HG02642 (cell line): ENCODE results near the gene MMD.
A peak's percentile ranks its signal among the peaks of the same experiment; 100 is the strongest.
"Not testable (repeated sequence)": the region's sequence is repeated elsewhere in the genome, so short reads cannot be mapped to it uniquely, and the experiment has no call there.

Experiments
- ATAC-seq: cut with Tn5 transposase; IDR thresholded peaks from one replicate; pipeline ENCODE4 v1.9.1; 2021; ENCODE audit warnings: mild to moderate bottlenecking; ENCODE audit not compliant: unreplicated experiment, poor library complexity

The MMD gene, protein sequence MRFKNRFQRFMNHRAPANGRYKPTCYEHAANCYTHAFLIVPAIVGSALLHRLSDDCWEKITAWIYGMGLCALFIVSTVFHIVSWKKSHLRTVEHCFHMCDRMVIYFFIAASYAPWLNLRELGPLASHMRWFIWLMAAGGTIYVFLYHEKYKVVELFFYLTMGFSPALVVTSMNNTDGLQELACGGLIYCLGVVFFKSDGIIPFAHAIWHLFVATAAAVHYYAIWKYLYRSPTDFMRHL

DNA sequence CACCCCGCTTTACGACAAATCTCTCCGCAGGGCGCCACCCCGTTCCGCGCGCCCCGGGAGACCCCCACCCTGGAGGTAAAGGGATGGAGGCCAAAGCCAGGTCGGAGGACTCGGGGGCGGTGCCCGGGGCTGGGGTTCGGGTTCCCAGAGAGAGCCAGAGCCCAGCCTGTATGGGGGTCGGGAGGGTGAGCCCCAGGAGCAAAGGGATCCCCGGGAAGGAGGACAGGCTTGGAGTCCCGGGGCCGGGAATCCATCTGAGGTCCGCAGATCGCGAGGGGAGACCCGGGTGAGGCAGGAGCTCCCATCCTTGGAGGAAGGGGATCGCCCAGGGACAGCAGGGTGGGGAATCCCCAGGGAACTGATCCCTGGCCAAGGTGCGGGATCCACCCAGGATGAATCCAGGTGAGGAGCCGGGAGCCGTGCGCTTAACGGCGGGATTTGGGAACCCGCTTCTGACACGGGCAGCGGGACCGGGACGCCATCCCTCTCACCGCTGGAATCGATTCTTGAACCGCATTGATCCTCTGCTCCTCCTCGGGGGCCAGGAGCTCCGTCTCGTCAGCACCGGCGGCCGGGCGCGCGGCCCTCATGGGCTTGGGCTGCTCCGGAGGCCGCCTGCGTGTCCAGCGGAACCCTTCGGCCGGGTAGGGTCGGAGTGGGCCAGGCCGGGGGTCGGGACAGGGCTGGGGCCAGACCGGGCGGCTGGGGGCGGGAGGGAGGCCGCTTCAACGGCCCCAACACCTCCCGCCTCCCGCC is at the start of gene MMD:
Gene MMD (minus strand): TSS at position 657 of the 756 bp plus-strand sequence. CDS start 140 bp downstream, at position 517.
- peak; percentile 18 for ATAC-seq

DNA sequence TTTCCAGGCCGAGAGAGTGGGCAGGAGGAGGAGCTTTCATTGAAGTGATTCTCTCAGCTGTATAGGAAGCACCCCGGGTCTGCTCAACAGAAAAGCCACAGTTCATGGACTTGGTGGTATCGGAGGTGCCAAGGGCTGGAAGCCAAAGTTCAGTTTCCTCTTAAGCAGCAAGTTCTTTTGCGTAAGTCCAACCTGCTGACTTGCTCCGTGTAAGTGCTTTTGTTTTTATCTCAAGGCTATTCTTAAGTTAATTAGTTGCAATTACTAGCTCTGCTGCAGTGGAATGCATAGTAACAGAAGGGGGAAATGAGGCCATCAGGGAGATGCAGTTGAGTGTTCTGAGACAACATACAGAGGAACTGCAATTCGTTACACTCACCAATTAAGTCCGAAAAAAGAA is 45.0 kb upstream of the MMD start:
- no peak for ATAC-seq

DNA sequence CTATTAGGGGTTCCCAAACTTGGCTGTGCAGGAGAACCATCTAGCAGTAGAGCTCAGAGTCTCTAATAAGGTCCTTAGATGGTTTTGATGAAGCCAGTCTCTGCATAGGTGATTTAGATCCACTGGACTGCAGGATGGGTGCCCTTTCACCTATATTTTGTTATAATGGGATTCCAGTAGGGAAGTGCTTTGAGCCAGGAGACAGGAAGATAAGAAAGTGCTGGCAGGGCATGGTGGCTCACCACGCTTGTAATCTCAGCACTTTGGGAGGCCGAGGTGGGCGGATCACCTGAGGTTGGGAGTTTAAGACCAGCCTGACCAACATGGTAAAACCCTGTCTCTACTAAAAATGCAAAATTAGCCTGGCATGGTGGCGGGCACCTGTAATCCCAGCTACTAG is 44.1 kb upstream of the MMD start:
- ATAC-seq, result not testable (repeated sequence)

DNA sequence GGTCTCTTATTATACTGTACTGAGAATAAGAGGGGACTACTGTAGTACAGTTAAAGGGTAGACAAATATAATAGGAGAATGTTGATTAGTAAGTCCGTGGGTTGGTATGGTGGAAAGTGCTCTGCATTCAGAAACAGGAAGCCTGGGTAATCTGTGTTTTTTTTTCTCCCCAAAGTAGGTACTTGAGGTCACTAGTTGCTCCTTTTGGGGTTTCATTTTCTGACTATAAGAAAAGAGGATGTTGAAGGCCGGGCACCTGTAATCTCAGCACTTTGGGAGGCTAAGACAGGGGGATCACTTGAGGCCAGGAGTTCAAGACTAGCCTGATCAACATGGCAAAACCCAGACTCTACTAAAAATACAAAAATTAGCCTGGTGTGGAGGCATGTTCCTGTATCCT is 42.0 kb upstream of the MMD start:
- ATAC-seq, result peak; percentile 72

DNA sequence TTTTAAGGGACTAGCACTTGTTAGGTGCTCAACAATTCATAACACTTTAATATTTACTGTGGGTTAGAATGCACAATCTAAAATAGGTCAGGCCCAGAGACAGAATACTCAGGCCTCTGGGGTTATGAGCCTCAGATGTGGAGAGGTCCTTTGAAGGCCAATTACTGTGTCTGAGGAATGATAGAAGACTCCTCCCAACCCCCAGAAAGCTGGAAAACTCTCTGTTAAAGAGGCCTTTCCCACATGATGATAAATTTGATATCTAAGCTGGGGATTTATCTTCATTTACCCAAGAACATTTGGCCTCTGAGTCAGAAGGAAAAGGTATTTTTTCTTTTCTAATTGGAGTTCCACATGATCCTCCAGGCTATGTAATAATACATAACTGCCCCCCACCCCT is 41.1 kb upstream of the MMD start:
- no peak for ATAC-seq

DNA sequence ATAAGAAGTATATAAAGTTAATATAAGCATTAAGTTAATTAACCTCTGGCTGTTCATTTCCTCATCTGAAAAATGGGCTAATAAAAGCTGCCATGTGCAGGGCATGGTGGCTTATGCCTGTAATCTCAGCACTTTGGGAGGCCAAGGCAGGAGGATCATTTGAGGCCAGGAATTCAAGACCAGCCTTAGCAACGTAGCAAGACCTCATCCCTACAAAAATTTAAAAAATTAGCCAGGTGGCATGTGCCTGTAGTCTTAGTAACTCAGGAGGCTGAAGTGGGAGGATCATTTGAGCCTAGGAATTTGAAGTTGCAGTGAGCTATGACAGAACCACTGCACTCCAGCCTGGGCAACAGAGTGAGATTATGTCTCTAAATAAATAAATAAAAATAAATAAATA is 40.6 kb upstream of the MMD start:
- no peak for ATAC-seq

DNA sequence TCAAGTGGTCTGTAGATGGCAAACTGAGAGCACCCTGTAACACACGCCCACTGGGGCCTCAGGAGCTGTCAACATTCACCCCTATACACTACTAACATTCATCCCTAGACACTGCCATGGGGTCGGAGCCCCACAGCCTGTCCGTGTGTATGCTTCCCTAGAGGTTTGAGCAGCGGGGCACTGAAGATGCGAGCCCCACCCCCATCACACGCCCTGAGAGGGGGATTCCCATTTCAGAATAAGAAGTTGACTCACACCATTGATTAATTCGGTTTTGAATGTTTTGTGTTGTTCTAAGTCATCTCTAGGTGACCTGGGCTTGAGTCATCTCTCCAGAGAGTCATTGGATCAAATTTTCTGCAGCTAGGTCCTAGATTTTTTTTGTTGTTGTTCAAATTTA is 37.3 kb upstream of the MMD start:
- ATAC-seq, result peak; percentile 55

DNA sequence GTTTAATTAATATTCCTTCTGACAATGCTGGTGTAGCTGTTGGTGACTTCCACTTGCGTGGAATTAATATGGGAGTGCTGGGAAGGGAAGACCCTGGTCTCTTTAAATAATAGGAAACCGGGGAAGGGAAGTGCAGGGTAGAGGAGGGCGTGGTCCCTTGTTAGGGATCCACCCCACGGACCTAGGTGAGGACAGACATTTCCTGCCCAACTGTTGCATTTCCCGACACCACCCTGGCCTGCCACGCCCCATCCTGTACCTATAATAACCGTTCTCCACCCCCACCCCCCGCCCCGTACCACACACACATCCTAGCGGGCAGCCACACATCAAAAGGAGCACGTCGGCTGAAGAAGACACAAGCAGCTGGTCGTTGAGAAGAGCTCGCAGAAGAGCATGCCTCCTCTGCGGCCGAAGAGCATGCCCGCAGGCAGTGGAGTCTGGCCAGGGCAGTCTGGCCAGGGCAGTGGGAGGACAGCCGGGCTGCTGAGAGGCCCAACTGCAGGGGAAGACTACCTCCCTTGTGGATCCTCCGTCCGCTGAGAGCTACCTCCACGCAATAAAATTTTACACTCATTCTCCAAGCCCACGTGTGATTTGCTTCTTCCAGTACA is 36.8 kb upstream of the MMD start:
- ATAC-seq, result peak; percentile 3

DNA sequence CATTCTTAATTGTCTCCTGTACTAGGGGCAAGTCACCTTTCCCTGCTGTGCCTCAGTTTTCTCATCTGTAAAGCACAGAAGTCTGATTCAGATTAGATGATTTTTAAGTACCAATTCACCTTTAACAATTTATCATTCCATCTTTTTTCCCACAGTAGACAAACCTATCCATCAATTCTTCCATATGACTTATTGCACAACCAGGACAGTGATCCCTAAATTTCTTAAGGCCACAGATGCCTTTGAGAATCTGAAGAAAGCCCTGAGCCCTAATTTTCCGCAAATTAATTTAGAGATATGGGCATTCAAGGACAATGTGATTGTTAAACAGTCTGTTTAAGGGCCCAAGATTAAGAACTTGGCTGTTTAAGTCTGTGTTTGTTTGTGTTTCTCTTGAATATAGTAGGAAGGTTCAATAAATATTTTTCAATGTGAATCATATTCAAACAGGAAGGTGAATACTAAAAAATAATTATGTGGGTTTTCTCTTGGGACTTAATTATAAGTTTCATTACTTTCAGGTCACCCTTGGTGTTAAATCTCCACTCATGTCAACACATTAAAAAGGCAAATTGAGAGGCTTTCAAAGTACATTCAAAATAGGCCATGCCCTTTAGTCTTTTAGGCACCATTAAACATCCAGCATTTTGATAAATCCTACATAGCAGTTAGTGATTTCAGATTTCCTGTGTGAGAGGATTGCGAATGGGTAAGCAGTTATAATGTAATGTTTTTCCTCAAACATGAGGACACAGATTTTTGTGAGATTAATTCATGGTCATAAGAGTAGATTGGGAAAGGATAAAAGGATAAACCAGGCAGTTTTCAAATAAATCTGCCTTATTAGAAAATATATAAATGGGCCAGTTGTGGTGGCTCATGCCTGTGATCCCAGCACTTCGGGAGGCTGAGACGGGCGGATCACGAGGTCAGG is 34.9 kb upstream of the MMD start:
- ATAC-seq, result no peak

DNA sequence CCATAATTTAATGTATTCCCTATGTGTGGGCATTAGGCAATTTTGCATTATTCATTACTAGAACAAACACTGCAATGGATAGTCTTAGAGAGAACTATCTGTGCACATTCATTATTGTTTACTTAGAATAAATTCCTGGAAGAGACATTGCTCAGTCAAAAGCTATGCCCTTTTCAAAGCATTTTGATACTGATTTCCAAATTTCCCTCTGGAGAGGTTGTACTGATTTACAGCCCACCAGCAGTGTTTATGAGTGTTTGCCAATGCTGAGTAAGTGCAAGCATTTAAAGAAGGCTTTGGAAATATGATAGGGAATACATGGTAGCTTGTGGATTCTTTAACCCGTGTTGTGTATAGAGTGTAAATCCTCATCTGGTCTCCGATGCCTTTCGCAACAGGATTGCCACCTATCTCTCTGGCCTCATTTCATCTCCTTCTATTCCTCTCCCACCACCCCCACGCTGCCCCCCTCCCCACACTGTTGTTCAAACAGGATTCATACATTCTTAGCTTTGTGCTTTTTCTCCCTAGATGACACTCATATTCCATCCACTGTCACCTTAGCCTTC is 33.4 kb upstream of the MMD start:
- no peak for ATAC-seq

DNA sequence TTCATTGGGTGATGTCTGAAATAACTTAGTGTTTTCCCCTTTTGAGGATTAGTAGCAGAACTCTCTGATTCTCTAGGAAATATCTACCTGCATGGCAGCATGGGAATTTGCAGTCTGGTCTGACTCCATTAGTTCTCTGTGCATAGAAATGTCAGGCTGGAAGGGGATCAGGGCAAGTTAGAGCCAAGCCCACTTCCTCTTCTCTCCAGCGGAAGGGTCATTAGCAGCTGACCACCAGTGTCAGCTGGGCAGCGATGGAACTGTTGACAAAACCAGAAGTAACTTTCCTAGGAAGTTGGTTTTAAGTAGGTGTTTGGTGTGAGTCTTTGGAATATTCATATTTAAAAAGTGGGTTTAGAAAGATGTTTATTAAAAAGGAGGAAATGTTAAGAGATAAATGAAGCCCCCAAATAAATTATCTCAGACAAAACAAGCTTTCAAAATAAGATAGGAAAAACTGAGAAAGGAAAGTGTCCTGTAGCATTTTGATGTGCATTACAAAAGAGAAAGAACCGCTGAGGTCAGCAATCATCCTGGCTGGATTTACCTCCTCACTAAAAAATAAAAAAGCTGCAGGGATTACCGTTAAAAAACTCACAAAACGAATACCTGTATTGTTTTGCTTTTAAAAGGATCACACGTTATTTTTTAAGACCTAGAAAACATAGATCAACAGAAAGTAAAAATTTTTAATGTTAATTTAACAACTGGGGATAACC is 32.4 kb upstream of the MMD start:
- ATAC-seq, result no peak

DNA sequence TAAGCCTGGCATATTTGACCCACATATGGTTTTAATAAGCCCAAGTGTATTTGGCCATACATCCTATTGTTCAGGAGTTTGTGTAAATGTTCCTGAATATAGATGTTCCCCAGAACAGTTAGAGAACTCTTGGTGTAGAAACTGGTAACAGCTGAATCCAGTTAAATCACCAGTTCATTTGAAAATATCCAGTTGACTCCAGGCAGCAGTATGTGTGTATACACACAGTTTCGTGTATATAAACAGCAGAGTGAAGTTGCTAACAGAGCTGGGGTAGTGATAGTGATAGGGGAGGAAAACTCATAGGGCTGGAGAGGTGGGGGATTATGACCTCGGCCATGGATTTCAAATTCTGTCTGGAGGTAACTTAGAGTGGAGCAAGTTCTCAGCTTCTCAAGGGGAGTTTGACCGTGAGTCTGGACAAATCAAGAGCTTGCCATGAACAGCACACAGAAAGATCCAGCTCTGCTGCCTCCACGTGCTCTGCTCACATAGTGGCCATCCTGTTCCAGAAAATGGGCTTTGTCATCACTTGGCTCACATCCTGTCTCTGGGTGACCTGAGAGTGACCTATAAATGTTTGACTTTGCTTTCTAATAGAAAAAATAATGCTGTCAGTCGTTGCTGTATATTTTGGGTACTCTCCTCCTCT is 30.6 kb upstream of the MMD start:
- ATAC-seq, result peak; percentile 55

DNA sequence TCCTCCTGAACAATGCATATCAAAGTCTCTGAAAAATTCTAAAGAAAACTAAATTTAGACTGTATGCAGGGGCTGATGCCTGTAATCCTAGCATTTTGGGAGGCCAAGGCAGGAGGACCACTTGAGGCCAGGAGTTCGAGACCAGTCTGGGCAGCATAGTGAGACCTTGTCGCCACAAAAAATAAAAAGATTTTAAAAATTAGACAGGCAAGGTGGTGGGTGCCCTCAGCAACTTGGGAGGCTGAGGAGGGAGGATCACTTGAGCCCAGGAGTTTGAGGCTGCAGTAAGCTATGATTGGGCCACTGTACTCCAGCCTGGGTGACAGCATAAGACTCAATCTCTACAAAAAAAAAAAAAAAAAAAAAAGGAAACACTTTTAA is 30.1 kb upstream of the MMD start:
- ATAC-seq, result no peak

DNA sequence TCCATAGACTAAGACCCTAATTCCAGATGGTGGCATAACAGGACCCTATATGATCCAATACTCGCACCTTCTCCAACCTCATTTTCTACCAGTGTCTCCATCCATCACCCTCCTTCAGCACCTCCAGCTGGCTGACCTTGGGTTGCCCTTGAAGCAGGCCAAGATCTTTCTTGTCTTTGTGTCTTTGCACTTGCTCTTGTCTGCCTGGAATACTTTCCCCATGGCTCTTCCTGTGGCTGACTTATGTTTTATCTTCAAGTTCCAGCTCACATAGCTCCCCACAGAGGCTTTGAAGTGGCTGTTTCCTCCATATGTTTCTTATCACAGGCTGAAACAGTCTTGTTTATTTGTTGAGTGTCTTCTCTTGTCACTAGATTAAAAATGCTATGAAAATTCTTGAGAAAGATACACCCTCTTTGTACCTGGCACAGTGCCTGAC is 29.6 kb upstream of the MMD start:
- ATAC-seq, result no peak

DNA sequence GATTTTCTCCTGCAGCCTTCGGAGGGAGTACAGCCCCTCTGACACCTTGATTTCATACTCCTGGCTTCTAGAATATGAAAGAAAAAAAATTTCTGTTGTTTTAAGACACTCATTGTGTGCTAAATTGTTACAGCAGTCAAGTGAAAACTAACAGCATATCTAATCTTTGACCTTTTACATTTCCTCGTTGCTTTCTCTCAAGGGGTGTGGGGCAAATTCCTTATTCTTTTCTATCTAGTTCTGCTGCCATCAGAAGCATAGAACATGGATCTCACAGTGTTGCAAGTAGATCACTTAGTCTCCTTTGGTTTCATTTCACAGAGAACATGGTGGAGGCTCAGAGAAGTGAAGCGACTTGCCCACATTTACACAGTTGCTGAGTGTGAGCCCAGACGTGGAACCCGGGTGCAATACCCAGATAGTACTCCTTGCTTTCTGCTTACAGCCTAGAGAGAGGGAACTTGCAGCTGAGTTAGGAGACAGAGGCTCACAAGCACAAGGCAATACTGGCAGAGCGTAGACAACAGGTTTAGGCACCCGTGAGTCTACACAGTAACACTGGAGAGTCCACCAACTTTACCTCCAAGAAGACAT is 28.7 kb upstream of the MMD start:
- no peak for ATAC-seq

DNA sequence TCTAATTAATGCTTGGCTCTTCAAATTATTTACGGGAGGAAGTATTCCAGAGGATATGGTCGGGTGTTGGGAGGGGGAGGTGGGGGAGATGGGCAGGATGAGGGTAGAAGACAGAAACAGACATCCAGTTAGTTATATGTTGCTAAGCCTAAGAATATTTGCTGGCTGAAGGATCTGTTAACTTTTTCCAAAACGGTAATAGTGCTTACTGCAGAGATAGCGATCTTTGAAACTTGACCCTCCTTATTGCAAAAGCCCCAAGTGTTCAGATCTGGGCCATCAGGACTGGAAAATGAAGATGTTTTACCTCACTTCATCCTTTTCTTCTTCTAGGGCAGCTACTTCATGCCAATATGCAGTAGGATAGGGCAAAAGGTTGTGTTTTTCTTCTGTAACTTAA is 27.0 kb upstream of the MMD start:
- no peak for ATAC-seq

DNA sequence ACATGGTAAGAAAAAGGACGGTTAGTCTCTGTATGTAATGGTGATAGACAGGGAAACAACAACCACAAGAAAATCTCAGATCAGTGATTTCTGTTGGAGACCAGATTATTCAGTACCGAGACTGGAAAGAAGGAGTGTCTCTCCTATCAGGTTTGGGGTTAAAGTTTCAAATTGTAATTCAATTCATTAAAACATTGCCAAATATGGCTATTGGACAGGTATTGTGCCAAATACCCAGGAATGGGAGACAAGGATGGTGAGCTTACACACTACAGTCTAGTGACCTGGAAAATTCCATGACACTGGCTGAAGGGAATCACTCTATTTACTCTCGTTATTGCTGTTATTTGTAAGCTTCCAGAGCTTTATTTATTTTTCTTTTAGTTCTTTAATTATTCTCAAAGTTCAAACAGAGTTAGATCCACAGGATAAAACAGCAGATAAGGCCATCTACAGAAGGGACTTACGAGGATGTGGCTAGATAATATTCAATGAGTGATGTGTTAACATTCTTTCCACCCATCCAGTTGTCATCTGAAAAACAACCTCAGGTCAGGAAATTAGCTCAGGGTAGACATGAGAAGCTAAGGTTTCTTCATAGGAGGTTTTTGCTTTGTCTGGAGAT is 25.1 kb upstream of the MMD start:
- ATAC-seq, result no peak

DNA sequence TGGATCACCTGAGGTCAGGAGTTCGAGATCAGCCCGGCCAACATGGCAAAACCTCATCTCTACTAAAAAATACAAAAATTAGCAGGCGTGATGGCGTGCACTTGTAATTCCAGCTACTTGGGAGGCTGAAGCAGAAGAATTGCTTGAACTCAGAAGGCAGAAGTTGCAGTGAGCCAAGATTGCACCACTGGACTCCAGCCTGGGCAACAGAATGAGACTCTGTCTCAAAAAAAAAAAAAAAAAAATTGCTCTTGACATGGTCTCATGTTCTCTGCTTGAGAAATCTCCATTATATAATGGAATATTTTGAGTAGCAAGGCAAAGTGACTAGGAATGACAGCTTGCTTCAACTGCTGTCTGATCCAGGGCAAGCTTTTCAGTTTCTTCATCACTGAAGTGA is 24.4 kb upstream of the MMD start:
- not testable (repeated sequence) for ATAC-seq
